Fibroblast of lung (primary cell): Measurements from ENCODE around the gene CABLES2. TPM values are rescaled to one million over a fixed set of nuclear protein-coding genes. Genes with fewer than 3 reads are reported as not detected.

Experiments used
- DNase-seq, 2 donors: peaks; one replicate each; pipeline versions ENCODE4 v3.0.0 to v3.0.0-alpha.2; 2010; ENCODE audit warnings: low read depth in 2 of 2
- H2AFZ ChIP-seq: 2 replicates; pipeline ENCODE4 v1.5.1; 2012; ENCODE audit warnings: low read length, control low read depth, inconsistent platforms
- H3K27ac ChIP-seq: 2 replicates; pipeline ENCODE4 v1.5.1; 2011; ENCODE audit warnings: low read length, control low read depth; ENCODE audit not compliant: insufficient read depth
- H3K27me3 ChIP-seq: 2 replicates; pipeline ENCODE4 v1.5.1; 2011; ENCODE audit warnings: mild to moderate bottlenecking, low read length; ENCODE audit not compliant: control insufficient read depth, insufficient read depth
- H3K36me3 ChIP-seq: 2 replicates; pipeline ENCODE4 v1.5.1; 2011; ENCODE audit warnings: low read length; ENCODE audit not compliant: control insufficient read depth, insufficient read depth
- H3K4me1 ChIP-seq: 2 replicates; pipeline ENCODE4 v1.5.1; 2011; ENCODE audit warnings: low read length; ENCODE audit not compliant: control insufficient read depth, insufficient read depth; ENCODE audit errors: extremely low read depth
- H3K4me2 ChIP-seq: 2 replicates; pipeline ENCODE4 v1.5.1; 2011; ENCODE audit warnings: low read length, control low read depth; ENCODE audit not compliant: insufficient read depth; ENCODE audit errors: extremely low read depth
- H3K4me3 ChIP-seq, 4 experiments: fragments of 200-600 bp in 1 of 4; sonication (generic) in 1 of 4; replicated peaks in 1 of 4; 2 replicates each; pipeline ENCODE4 v1.5.1; 2011 to 2016; ENCODE audit warnings: low read length in 4 of 4, low read depth in 3 of 4, mild to moderate bottlenecking in 3 of 4, control low read depth in 2 of 4, inconsistent platforms in 1 of 4, mixed read lengths in 1 of 4; ENCODE audit not compliant: insufficient read depth in 1 of 4; ENCODE audit errors: control extremely low read depth in 1 of 4
- H3K79me2 ChIP-seq: 2 replicates; pipeline ENCODE4 v1.5.1; 2012; ENCODE audit warnings: mild to moderate bottlenecking, low read length, inconsistent platforms; ENCODE audit not compliant: control insufficient read depth, insufficient read depth
- H3K9ac ChIP-seq: 2 replicates; pipeline ENCODE4 v1.5.1; 2011; ENCODE audit warnings: mild to moderate bottlenecking, low read length, control low read depth; ENCODE audit not compliant: insufficient read depth
- H3K9me3 ChIP-seq: 2 replicates; pipeline ENCODE4 v1.5.1; 2012; ENCODE audit warnings: low read depth, low read length; ENCODE audit not compliant: control insufficient read depth, insufficient read depth
- H4K20me1 ChIP-seq: 2 replicates; pipeline ENCODE4 v1.5.1; 2011; ENCODE audit warnings: low read length; ENCODE audit not compliant: control insufficient read depth, insufficient read depth; ENCODE audit errors: extremely low read depth
- EZH2 ChIP-seq: IDR thresholded peaks from 2 replicates; pipeline ENCODE4 v1.5.1; 2012; ENCODE audit warnings: low read length, control low read depth, mild to moderate bottlenecking; ENCODE audit errors: missing control alignments
- polyA plus RNA-seq, 2 donors: library from polyadenylated mRNA; depleted of rRNA in 1 of 2; stranded (reverse) in 1 of 2; unstranded in 1 of 2; fragments of >200 nt; gene quantifications; 2 replicates each; pipeline ENCODE4 v1.2.1, GENCODE V29; 2011 to 2012; ENCODE audit warnings: missing spikeins in 1 of 2
- total RNA-seq: library from RNA; depleted of rRNA; stranded (reverse); fragments of >200 nt; gene quantifications from 2 replicates; pipeline ENCODE4 v1.2.1, GENCODE V29; 2014
- TF ChIP-seq, protein P1 (sequence below), 2 donors: IDR thresholded peaks in 1 of 2; conservative IDR thresholded peaks in 1 of 2; 1 replicate in 1 of 2; 2 replicates in 1 of 2; pipeline ENCODE4 v1.5.1; 2011 to 2012; ENCODE audit warnings: low read length in 2 of 2, control low read depth in 1 of 2, inconsistent platforms in 1 of 2, low read depth in 1 of 2, mild to moderate bottlenecking in 1 of 2

Gene CABLES2
- total and polyA plus RNA-seq, 2 donors (not counting 1 experiment from before 2014, with no cell fraction given): 0.66 to 2.9 TPM

DNA sequence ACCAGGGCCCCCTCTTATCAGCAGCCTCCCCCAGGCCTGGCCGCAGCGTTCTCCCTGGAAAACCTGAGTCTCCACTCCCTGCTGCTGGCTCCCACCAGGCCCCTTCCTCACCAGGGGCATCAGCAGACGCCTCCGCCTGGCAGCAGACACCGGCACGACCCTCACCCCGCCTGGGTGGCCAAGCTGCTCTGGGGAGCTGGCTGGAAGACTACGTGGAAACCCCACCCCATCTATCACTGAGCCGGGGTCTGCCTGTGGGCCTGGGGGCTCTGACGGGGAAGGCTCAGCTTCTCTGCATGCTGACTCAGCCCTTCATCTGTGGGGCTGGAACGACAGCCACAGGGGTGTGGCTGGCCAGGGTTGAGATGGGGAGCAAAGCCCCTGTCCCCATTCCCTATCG lies 39.4 kb upstream of the CABLES2 start:
- DNase-seq: no peak
- Histone ChIP-seq H3K36me3 (no peaks in the 10 kb centered on the region), H2AFZ (no peak overlapping the region), H3K27me3 (no peaks in the 10 kb centered on the region), H3K27ac (no peak overlapping the region), H3K4me2 (no peak overlapping the region), H3K4me3 (no peak overlapping the region), H3K9ac (no peak overlapping the region), H4K20me1 (no peaks in the 10 kb centered on the region), H3K9me3 (no peaks in the 10 kb centered on the region), H3K4me1 (no peaks in the 10 kb centered on the region), H3K79me2 (no peaks in the 10 kb centered on the region)
- TF ChIP-seq, protein P1, sequence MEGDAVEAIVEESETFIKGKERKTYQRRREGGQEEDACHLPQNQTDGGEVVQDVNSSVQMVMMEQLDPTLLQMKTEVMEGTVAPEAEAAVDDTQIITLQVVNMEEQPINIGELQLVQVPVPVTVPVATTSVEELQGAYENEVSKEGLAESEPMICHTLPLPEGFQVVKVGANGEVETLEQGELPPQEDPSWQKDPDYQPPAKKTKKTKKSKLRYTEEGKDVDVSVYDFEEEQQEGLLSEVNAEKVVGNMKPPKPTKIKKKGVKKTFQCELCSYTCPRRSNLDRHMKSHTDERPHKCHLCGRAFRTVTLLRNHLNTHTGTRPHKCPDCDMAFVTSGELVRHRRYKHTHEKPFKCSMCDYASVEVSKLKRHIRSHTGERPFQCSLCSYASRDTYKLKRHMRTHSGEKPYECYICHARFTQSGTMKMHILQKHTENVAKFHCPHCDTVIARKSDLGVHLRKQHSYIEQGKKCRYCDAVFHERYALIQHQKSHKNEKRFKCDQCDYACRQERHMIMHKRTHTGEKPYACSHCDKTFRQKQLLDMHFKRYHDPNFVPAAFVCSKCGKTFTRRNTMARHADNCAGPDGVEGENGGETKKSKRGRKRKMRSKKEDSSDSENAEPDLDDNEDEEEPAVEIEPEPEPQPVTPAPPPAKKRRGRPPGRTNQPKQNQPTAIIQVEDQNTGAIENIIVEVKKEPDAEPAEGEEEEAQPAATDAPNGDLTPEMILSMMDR (conservative IDR thresholded peaks at IDR 0.05 in 1 of 2, IDR thresholded peaks at IDR 0.05 in 1 of 2; ENCODE audit: low read depth in 1 of 2, low read length in 2 of 2): no peak
- TF ChIP-seq EZH2: no peak

DNA sequence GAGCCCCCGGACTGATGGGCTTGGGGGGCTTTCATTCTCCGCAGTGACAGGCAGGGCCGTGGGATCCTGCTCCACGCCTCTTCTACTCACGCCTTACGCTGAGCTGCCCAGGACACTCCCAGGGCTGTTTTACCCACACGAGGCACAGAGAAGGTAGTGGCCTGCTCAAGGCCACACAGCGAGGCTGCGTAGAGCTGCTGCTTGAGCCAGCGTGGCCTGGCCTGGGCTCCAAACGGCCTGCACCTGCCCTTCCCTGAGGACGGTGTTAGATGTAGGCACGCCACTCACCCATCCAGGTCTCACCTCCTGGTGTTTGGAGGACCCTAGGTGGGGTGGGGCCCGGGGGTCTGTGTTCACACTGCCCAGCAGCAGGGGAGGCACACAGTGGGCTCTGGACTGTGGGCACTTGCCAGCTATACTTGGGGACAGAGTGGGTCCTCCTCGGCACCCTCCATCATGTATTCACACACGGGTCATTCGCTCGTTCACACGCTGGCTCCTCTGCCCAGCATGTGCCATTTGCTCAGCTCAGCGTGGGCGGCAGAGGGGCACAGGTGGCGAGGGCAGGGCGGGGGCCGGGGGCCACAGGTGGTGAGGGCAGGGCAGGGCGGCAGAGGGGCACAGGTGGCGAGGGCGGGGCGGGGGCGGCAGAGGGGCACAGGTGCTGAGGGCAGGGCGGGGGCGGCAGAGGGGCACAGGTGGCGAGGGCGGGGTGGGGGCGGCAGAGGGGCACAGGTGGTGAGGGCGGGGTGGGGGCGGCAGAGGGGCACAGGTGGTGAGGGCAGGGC lies 38.7 kb upstream of the CABLES2 start:
- Histone ChIP-seq H3K27me3 (no peaks in the 10 kb centered on the region), H3K4me1 (no peaks in the 10 kb centered on the region), H3K79me2 (no peaks in the 10 kb centered on the region), H4K20me1 (no peaks in the 10 kb centered on the region), H3K36me3 (no peaks in the 10 kb centered on the region), H3K9me3 (no peaks in the 10 kb centered on the region), H3K4me3 (no peak overlapping the region), H3K4me2 (no peak overlapping the region), H2AFZ (no peak overlapping the region), H3K27ac (no peak overlapping the region), H3K9ac (no peak overlapping the region)
- no peak for DNase-seq
- no peak for TF ChIP-seq EZH2
- TF ChIP-seq, protein P1 (conservative IDR thresholded peaks at IDR 0.05 in 1 of 2, IDR thresholded peaks at IDR 0.05 in 1 of 2; ENCODE audit: low read depth in 1 of 2, low read length in 2 of 2): no peak

DNA sequence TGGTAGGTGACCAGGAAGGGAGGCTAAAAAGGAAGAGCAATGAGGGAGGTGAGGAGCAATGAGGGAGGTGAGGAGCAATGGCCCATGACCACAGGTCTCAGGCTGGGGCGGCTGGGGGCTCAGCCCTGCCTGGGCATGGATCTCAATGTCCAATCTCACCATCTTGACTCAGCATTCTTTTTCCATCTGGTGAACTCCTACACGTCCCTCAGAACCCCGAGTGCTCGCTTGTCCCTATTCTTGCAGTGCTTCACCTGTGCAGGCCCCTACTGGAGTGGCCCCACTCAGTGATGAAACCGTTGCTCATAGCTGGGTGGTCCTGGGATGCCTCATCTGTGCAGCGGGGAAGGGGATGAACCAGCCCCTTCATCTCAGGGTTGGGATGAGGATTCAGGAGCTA lies 37.2 kb upstream of the CABLES2 start:
- Histone ChIP-seq H2AFZ (no peak overlapping the region), H3K9ac (no peak overlapping the region), H3K9me3 (no peaks in the 10 kb centered on the region), H3K36me3 (no peaks in the 10 kb centered on the region), H4K20me1 (no peaks in the 10 kb centered on the region), H3K4me2 (no peak overlapping the region), H3K4me3 (no peak overlapping the region), H3K4me1 (no peaks in the 10 kb centered on the region), H3K27me3 (no peaks in the 10 kb centered on the region), H3K79me2 (no peaks in the 10 kb centered on the region), H3K27ac (no peak overlapping the region)
- TF ChIP-seq EZH2: no peak
- TF ChIP-seq, protein P1 (conservative IDR thresholded peaks at IDR 0.05 in 1 of 2, IDR thresholded peaks at IDR 0.05 in 1 of 2; ENCODE audit: low read depth in 1 of 2, low read length in 2 of 2): no peak
- DNase-seq: no peak
